Kasumi-1 (cell line): ENCODE measurements around the gene COL5A1.

Source experiments
- DNase-seq, 2 experiments: peaks; one replicate each; lab custom pipeline; 2025; lab: John Stamatoyannopoulos, UW

COL5A1 gene

DNA sequence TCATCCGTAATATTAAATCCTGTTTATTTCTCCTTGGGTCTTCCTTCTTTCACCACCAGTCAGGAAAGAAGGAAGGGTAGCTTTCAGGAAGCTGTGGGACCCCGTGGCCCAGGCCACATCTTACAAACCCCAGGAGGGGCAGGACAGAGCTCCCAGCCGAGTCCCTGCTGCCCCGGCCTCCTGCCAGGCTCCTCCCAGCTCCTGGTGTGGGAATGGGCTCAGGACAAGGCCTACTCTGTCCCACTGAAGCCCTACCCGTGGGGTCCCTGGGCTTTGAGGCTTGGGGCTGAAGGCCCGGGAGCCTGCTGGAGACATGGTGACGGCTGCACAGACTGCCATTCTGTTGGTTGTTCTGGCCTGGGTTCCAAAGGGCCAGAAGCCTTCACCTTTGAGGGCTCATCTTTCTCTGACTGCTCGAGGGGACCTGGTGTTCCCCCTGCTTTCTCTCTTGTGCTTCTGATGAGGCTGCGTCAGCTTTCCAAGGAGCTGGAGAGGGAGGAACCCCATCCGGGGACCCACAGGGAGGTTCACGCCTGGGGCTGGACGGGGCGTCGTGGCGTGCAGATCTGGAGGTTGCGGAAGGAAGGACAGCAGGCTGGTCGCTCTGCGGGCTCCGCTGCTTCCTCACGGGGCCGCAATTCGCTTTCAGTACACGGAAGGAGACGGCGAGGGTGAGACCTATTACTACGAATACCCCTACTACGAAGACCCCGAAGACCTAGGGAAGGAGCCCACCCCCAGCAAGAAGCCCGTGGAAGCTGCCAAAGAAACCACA is 86.6 kb downstream of the COL5A1 start:
- no peak for DNase-seq

DNA sequence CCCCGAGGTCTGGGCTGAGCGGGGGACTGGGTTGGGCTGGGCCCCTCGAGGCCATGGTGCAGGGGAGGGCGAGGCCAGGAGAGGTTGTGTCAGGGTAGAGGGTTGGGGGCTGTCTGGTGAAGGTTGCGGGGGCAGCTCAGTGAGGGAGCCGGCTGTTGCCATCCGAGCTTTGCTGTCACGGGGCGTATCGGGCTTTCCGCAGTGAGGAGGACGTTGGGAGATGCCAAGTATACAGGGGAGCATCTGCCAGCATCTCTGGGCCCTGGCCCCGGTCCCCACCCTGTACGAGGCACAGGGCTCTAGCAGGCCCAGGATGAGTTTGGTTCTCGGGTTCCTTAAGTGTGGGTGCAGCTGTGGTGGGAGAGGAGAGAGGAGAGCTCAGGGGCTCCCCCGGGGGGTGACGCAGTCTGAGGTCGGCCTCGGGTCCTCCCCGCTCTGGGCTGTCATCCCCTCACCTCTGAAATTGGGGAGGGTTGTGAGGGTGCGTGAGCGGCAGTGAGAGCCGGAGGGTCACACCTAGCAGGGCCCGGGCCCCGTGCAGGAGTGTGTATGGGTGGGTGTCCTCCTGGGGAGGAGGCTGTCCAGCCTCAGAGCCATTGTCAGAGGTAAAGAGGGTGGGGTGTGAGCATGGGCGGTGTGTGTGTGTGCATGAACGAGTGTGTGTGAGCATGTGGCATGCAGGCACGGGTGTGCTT is 87.3 kb downstream of the COL5A1 start:
- no peak for DNase-seq

DNA sequence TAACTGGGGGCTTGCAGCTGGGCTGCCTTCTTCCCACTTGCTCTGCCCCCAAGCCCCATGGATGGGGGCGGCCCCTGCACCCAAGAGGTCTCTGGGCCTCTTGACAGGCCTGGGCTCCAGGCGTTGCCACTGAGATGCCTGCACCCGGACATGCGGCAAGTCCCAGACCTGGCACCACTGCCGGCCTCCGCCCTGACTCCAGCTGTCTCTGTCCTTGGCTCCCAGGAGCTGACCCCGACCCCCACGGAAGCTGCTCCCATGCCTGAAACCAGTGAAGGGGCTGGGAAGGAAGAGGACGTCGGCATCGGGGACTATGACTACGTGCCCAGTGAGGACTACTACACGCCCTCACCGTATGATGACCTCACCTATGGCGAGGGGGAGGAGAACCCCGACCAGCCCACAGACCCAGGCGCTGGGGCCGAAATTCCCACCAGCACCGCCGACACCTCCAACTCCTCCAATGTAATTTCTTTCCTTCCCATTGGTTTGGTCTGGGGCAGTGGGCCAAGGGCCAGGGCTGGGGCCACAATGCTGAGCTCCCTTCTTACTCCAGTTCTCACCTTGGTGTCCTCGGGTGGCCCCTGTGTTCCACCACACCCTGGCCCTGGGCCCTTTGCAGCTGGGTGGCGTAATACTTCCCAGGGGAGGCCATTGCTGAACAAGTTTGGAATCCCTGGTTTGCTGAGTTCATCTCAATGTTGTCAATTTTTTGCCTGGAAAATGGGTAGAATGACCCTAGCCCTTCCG is 88.6 kb downstream of the COL5A1 start:
- no peak for DNase-seq

DNA sequence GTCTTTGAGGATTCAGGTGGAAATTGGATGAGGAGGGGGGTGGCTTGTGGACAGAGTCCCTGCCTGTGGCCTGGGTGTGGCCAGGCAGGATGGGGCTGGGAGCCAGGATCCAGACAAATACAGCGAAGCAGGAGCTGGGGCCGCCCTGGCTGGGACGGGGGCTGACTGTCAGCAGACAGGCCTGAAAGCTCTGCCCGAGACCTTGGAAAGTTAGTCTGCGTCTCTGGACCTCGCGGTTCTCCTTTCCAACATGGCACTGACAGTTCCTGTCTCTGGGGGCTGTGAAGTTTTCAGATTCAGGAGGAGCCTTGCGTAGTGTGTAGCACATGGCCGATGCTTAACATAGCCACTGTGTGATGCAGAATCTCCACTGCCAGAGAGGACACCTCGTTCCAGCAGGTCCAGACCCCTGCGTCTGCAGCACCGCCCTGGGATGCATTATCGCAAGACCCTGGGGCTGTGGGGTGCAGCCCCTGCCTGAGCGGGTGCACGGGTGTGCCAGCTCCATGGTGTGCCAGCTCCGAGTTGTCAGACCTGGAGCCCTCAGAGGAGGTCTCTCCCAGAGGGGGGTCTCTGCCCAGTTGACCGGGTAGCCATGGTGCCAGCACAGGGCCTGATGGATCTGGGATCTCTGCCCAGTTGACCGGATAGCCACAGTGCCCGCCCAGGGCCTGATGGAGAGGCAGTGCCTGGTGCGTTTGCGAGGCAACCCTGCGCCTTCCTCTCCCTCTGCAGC is 89.3 kb downstream of the COL5A1 start:
- DNase-seq = no peak

DNA sequence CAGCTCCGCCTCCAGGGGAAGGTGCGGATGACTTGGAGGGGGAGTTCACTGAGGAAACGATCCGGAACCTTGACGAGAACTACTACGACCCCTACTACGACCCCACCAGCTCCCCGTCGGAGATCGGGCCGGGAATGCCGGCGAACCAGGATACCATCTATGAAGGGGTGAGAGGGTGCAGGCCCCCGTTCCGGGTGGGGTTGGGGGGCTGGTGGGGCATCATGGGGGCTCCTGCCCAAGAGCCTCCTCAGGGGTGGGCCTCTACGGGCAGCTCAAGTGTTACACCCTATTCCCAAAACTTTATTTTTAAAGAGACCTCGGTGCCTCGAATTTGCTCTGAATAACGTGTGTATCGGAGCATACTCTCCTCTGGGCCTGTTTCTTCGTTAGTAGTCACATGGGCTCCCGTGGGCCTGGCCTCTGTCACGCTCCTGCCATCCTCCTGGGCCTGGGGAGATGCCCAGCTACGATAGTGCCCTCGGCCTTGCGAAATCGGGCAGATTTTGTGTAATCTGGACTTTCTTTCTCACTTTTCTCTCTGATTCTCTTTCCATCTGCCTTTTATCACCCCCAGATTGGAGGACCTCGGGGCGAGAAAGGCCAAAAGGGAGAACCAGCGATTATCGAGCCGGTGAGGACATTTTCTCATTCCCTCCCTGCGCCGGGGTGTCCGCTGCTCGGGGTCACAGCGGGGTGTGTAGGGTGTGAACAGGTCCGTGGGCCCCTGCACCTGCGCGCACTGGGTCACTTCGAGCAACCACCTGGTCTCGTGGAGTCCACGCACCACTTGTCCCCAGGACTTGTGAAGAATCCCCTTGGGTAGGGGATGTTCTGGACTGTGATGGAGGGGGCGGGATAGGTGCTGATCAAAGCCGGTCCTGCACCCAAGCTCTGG is 90.1 kb downstream of the COL5A1 start:
- DNase-seq = no peak

DNA sequence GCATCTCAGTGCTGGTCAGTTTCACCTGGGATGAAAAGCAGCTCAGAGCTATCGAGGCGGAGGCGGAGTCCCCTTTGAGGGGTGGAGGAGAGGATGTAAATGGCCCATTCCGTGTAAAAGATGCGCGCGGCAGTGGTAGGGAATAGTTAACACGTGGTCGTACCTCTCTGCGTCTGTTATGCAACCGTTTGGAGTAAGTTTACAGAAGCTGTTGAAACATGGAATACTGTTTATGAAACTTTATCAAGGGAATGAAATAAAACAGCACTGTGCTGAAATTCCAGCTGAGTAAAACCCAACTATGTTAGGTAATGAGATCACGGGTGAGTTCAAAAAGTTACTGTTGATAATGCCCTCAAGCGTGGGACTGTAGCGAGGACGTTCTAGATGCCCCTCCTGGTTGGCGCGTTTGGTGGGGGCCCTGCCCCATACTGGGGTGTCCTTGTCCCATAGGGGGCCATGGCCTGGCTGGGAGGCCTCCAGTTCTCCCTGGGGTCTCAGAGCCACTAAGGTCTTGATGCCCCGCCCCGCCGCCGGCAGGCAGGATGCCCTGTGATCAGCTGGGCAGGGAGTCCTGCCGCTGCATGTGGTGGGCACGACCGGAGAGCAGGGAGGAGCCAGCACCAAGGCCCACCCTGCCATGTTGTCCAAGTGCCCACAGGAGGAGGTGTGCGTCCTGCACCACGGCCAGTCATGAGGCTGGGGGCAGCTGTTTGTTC is 90.9 kb downstream of the COL5A1 start:
- no peak for DNase-seq

DNA sequence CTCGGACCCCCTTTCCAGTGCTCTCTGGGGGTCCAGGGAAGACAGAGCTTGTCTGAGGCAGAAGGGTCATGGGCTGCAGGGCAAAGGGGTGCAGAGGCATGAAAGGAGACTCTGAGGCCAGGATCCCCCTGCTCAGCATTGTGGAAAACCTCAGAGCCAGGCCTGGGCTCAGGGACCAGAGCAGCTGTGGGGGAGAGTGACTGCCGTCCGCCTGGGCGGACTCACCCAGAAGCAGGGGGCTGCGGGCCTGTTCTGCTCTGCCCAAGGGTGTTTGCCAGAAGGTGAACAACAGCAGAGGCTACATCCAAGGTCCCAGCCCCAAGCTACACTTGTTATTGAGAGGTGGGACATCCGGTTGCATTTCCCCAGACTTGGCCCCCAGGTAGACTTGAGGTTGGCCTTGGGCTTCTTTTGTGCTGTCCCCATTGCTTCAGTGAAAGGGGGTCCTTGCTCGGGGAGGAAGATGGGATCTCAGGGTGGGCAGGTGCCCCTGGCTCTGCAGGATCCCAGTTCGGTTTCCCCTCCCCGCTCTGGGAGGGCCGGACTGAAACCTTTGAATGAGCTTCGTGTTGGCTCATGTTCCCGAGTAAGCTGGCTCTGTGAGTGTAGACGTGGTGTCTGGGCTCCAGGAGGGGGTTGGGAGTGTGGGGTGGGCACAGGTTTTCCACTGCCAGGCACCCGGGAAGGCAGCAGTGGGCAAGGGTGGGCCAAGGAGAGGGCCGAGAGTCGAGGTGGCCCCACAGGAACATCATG is 92.1 kb downstream of the COL5A1 start:
- no peak for DNase-seq

DNA sequence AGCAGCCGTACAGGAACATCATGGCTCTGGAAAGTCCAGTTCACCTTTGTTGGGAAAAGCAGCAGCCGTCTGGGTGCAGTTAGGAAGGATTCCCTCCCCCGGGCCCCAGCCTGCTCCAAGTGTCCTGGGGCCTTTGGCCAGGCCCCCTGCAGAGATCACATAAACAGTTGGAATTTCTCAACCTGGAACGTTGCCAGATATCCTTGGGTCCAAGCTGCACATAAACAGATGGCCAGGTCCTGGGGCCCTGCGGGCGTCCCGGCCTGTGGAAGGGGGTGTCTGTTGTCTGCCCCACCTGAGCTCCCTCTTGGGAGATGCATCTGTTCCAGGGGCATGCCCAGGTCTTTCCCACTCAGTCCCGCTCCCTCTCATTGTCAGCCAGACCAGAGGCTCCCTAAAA is 92.7 kb downstream of the COL5A1 start:
- no peak for DNase-seq

DNA sequence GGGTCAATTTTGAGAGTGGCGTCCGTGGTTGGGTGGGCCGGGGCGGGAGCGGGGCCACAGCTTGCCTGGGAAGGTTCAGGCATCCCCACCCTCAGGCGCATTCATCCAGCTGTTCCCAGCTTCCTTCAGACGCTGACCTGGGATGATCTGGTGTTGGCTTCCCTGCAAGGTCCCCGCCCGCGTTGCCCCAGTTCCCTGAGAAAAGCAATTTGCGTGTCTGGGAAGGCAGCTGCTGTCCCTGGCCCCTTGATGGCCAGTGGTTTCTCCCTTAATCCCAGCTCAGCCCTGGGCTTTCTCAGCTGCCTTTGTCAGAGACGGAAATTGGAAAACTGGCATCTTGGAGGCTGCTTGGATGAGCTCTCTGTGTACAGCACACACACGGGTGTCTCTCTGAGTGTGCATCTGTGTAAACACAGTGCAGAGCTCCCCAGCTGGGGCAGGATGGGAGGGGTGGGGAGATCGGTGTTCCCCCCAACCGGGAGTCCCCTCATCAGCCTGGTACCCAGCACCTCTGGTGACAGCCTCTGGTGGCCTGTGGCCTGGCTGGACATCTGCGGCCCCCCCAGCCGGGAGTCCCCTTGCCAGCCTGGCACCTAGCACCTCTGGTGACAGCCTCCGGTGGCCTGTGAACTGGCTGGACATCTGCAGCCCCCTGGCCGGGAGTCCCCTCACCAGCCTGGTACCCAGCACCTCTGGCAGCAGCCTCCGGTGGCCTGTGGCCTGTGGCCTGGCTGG is 94.0 kb downstream of the COL5A1 start:
- no peak for DNase-seq

DNA sequence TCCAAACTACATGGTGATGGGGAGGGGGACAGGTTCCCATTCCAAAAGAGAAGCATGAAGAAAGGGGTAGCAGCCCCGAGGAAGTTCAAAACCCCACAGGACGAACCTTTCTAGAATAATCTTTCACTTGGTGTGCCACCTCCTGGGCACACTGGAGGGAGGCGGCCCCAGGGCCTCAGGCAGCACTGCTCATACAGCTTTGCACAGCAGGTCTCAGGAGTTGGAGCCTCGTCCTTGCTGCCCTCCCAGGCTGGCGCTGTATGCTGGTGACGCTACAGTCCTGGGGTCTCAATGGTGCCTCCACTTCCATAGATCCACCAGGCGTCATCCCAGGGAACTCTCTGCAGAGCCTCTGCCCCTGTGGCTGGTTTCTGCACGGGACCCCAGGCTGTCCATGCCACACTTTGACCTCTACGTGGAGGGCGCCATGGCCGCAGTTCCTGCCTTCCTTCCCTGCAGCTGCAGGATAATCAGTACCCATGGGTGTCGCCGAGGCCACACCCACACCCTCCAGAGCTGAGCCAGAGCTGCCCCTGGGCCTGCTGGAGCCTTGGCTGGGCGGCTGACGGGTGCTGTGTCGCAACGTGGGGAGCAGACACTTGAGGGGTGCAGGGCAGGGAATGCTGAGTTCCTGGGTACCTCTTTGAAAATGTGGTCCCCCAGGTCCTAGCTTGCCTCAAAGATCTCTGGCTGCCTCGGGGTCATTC is 95.3 kb downstream of the COL5A1 start:
- no peak for DNase-seq

DNA sequence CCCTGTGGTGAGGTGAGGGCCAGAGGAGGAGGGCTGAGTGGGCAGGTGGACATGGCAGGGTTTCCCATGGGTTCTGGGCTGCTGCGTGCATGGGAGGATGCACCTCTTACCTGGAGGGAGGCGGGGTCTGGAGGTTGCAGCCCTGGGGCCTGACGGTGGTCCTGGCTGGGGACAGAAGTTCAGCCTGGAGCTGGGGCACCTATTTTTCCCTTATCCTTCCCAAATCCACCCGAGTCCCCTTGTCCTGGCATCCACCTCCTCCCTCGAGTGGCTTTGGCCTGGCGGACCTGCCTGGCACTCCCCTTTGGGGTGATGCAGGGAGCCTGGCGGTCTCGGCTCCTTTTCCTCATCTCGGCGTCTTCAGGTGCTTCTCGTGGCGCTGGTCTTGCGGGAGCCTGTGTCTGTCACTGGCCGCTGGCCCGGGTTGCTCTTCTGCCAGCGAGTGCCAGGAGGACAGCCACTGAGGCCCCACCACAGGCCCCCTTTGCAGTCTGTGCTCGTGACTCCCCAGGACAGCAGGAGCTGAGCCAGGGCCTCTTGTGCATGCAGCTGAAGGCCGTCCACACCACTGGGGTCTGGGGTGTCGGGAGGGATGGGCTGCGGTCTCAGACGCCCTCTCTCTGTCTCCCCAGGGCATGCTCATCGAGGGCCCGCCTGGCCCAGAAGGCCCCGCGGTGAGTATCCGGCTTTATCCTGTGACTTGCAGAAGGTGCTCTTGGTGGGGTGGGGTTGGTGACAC is 96.4 kb downstream of the COL5A1 start:
- DNase-seq = no peak

DNA sequence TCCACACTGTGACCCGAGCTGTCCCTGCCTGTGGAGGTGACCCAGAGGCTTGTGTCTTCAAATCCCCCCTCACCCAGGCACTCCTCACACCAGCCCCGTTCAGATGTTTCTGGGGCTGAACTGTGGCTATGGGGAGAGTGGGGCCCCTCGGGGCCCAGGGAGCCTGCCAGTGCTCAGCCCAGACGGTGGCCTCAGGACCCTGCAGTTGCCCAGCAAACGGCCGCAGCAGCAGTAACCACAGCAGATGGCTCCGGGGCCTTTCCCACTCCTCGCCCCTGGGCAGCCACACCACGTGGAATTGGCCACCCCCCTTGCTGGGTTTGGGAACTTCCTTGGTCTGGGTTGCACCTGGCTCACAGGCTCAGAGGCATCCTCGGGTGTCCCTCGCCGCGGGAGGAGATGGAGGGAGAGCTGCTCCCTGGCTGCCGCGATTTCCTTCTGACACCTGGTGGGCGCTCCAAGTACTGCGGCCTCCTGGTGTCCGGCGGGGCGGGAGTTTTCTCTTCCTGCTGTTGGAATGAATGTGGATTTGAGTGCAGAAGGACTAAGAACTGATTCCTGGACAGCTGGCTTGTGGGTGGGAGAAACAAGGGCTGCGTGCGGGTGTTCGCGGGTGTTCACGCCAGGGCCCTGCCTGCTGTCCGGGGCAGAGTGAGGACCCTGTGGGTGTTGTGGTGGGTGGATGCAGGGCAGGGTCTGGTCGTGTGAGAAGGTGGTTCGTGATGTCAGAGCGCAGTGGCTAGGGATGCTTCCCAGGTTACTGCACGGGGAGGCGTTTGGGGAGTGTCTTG is 97.5 kb downstream of the COL5A1 start:
- DNase-seq = peak in 1 of 2 experiments; percentile 24

DNA sequence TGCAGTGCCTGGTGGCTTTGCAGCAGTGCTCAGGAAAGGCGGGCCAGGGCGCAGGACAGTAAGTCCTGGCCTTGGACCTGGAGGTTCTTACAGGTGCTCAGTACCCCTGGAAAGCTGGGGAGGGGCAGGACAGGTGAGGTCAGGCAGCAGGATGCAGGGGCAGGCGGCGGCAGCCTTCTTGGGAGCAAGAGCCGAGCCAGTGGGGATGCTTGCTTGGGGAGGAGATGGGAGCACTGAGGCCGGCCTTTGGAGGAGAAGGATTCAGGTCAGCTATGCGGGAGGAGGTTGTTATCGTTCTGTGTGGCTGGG is 98.0 kb downstream of the COL5A1 start:
- no peak for DNase-seq

DNA sequence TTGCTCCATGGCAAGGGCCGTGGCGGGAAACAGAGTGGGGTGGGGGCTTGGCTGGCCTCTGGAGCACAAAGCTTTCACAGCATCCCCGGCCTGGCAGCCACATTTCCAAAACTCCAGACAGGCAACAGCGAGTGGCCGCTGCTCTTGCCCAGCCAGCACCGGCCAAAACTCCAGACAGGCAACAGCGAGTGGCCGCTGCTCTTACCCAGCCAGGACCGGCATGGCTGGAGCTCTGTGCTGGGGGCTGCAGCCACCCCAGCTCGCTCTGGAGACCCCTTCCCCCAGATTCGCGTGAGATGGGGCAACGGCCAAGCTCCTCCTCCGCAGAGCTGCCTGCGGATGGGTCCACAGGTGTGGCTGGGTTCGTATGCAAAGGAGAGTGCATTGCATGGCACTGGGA is 98.5 kb downstream of the COL5A1 start:
- DNase-seq = no peak

DNA sequence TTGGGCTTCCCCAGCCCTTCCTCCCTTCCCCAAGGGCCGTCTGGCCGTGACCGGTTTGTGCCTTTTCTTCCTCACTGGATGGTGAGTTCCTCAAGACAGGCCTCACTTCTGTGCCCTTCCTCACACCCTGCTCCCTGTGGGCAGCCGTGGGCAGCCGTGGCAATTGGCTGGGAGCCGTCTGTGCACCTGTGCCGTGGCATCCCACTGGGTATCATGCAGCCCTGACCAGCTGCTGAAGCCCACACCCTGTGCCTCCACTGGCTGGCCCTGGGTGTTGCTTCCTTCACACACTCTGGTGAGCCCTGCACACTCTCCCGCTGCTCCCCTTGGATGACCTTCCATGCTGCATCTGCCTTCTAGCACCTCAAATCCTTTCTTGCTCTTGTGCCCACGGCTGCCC is 100.2 kb downstream of the COL5A1 start:
- DNase-seq = no peak

DNA sequence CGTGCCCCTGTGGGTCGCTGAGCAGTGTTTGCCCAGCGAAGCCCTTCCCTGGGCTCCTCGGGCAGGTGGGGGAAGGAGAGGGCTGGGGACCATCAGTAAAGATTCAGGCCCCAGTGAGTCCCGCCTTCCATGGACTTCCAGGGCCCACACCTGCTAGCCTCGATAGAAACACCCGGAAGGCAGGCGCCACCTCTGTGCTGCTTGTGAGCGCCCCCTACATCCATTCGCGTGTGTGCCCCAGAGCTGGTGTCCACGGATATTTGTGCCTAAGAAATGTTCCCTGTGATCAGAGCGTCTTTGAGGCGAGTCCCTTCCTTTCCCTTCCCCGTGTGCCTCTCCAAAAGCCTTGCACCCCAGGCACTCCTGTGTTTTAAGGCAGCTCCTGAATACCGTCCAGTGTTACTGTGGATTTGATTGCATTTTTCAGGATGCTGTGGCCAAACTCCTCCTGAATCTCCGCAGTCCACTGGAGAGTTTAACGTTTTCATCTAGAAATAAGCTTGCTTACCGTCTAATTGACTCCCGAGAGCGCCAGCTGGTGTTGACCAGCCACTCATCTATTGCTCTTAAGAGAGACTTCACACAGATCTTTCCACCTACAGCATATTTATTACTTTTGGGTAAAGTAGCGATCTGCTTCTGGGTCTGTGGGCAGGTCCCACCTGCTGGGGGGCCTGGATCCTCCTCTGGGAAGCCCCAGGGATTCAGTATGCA is 101.4 kb downstream of the COL5A1 start:
- DNase-seq = no peak
